Measurements from ENCODE around the gene PM20D2.
A peak's percentile ranks its signal among the peaks of the same experiment; 100 is the strongest.

The PM20D2 gene

GRCh38 chr6:89145956-89146717 is at the start of gene PM20D2:
Gene PM20D2, plus strand, starts transcription at chr6:89146055. Its CDS starts 90 bp downstream, at chr6:89146145.
- DNase-seq = no peak

- DNase-seq = no peak
Measured at GRCh38 chr6:89098461-89098860, 47.4 kb upstream of the PM20D2 start.

- DNase-seq = no peak
Measured at GRCh38 chr6:89100114-89100513, 45.7 kb upstream of the PM20D2 start.

- DNase-seq = peak; percentile 60
Measured at GRCh38 chr6:89110284-89110683, 35.6 kb upstream of the PM20D2 start.

GRCh38 chr6:89111933-89112332 is 33.9 kb upstream of the PM20D2 start:
- no peak for DNase-seq

- no peak for DNase-seq
Measured at GRCh38 chr6:89116702-89117101, 29.2 kb upstream of the PM20D2 start.

- DNase-seq = no peak
Measured at GRCh38 chr6:89117211-89118108, 28.4 kb upstream of the PM20D2 start, which contains the start of gene SRSF12. Gene SRSF12, minus strand, starts transcription at chr6:89118071. Its CDS starts 184 bp downstream, at chr6:89117887.

- DNase-seq = no peak
Measured at GRCh38 chr6:89118931-89119330, 26.9 kb upstream of the PM20D2 start.

- DNase-seq = no peak
Measured at GRCh38 chr6:89120371-89120770, 25.5 kb upstream of the PM20D2 start.

- no peak for DNase-seq
Measured at GRCh38 chr6:89121934-89122333, 23.9 kb upstream of the PM20D2 start.

- peak; percentile 76 for DNase-seq
Measured at GRCh38 chr6:89122625-89123024, 23.2 kb upstream of the PM20D2 start.

GRCh38 chr6:89128256-89128671 is 17.6 kb upstream of the PM20D2 start:
- DNase-seq = peak; percentile 81

GRCh38 chr6:89131599-89131998 is 14.3 kb upstream of the PM20D2 start:
- no peak for DNase-seq

- DNase-seq = no peak
Measured at GRCh38 chr6:89132057-89132456, 13.8 kb upstream of the PM20D2 start.

- DNase-seq = no peak
Measured at GRCh38 chr6:89133981-89134380, 11.9 kb upstream of the PM20D2 start.

- DNase-seq = no peak
Measured at GRCh38 chr6:89134723-89135122, 11.1 kb upstream of the PM20D2 start.

- no peak for DNase-seq
Measured at GRCh38 chr6:89138173-89138572, 7.7 kb upstream of the PM20D2 start.

GRCh38 chr6:89139509-89140346 is 6.1 kb upstream of the PM20D2 start:
- DNase-seq = peak; percentile 26

GRCh38 chr6:89140347-89141156 is 5.3 kb upstream of the PM20D2 start:
- DNase-seq = no peak

- DNase-seq = peak; percentile 72
Measured at GRCh38 chr6:89144354-89144906, 1.4 kb upstream of the PM20D2 start.

- no peak for DNase-seq
Measured at GRCh38 chr6:89145091-89145955, 532 bp upstream of the PM20D2 start.

All from OCI-M1 (cell line).